ENCODE results near the gene REG4. TPM values are rescaled to one million over a fixed set of nuclear protein-coding genes. Genes with fewer than 3 reads are reported as not detected.

The REG4 gene
- total and polyA plus RNA-seq, 7 donors: 10.4 to 80.8 (median 13.2) TPM; not detected in 4

DNA sequence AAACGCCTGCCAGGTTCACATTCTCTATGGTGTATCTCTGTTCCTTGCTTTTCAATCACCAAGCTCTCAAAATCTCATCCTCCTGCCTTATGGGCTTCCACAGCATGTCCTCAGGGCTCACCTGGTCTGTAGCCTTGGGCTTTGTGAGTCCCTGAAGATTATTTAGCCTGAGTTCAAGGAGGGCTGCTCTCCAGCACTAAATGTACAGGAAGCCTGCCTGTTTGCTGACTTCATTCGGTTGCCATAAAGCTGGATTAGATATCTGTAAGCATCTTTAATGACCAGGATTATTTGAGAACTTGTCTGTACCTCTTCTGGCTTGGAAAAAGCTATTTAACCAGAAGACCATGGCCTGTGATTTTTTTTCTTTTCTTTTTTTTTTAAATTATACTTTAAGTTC lies 6.9 kb upstream of the REG4 start:
- H3K4me3 ChIP-seq: no peak overlapping the region
- H3K36me3 ChIP-seq: no peaks in the 10 kb centered on the region
- no peaks in the 10 kb centered on the region for H3K4me1 ChIP-seq
- H3K9me3 ChIP-seq: no peaks in the 10 kb centered on the region
- WGBS, 2 donors: 46 to 74% methylated on average over 2 of the region's 2 CpGs
- DNase-seq: no peak
- H3K27me3 ChIP-seq: no peaks in the 10 kb centered on the region
- H3K27ac ChIP-seq: no peak overlapping the region
- no peak for TF ChIP-seq POLR2AphosphoS5 (IDR thresholded peaks at IDR 0.05)
- TF ChIP-seq, protein P1, sequence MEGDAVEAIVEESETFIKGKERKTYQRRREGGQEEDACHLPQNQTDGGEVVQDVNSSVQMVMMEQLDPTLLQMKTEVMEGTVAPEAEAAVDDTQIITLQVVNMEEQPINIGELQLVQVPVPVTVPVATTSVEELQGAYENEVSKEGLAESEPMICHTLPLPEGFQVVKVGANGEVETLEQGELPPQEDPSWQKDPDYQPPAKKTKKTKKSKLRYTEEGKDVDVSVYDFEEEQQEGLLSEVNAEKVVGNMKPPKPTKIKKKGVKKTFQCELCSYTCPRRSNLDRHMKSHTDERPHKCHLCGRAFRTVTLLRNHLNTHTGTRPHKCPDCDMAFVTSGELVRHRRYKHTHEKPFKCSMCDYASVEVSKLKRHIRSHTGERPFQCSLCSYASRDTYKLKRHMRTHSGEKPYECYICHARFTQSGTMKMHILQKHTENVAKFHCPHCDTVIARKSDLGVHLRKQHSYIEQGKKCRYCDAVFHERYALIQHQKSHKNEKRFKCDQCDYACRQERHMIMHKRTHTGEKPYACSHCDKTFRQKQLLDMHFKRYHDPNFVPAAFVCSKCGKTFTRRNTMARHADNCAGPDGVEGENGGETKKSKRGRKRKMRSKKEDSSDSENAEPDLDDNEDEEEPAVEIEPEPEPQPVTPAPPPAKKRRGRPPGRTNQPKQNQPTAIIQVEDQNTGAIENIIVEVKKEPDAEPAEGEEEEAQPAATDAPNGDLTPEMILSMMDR (IDR thresholded peaks at IDR 0.05): no peak
- no peak for TF ChIP-seq POLR2A (IDR thresholded peaks at IDR 0.05)
- TF ChIP-seq EP300 (IDR thresholded peaks at IDR 0.05): no peak
- intact Hi-C loops (cut with DNase I): no loop called here

DNA sequence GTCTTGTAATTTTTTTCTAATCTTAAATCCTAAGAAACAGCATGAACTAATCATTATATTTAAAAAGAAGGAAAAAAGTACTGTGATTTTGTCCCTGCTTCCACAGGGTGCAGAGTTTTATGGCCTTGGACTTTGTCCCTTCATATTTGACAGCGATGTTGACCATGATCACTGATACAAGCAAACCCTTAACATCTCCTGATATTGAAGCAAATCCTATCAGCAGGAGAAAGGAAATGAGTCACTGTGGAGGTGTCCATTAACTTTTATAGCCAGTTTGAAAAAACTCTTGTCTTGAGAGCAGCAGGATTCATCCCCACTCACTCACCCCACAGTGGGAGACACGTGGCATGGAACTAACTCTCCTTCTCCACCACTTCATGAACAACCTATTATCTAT lies 5.1 kb upstream of the REG4 start:
- WGBS, 2 donors: 18 to 63% methylated on average over 2 of the region's 2 CpGs
- intact Hi-C loops (cut with DNase I): no loop called here
- Histone ChIP-seq H3K27me3 (no peaks in the 10 kb centered on the region), H3K4me1 (no peaks in the 10 kb centered on the region), H3K27ac (no peak overlapping the region), H3K4me3 (no peak overlapping the region), H3K36me3 (no peaks in the 10 kb centered on the region), H3K9me3 (no peaks in the 10 kb centered on the region)
- DNase-seq: no peak
- TF ChIP-seq EP300 (IDR thresholded peaks at IDR 0.05): no peak
- TF ChIP-seq, protein P1 (IDR thresholded peaks at IDR 0.05): no peak
- TF ChIP-seq POLR2A (IDR thresholded peaks at IDR 0.05): no peak
- no peak for TF ChIP-seq POLR2AphosphoS5 (IDR thresholded peaks at IDR 0.05)

DNA sequence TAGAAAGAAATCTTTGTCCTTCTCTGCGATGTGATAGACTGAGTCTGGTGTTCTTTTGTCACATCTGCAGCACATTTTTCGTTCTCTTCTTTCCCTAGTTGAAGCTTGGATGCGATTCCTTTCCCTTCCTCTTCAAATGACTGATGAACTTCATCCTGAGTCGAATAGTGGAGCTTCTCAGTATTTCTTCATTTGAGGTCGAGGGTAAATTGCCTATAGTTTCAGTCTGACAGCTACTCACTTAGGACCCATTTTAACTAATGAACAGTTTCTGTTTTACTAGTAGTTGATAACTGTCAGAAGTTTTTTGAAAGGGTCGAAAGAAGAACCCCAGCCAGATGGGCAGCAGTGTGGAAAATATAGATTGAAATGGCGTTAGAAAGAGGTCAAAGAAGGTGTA lies 4.7 kb upstream of the REG4 start:
- H3K27me3 ChIP-seq: no peaks in the 10 kb centered on the region
- no peak overlapping the region for H3K27ac ChIP-seq
- DNase-seq: no peak
- intact Hi-C loops (cut with DNase I): no loop called here
- no peaks in the 10 kb centered on the region for H3K9me3 ChIP-seq
- H3K4me1 ChIP-seq: no peaks in the 10 kb centered on the region
- WGBS, 2 donors: 32 to 65% methylated on average over 7 of the region's 7 CpGs
- H3K4me3 ChIP-seq: no peak overlapping the region
- no peaks in the 10 kb centered on the region for H3K36me3 ChIP-seq
- TF ChIP-seq EP300 (IDR thresholded peaks at IDR 0.05) (no peak), POLR2A (IDR thresholded peaks at IDR 0.05) (no peak), POLR2AphosphoS5 (IDR thresholded peaks at IDR 0.05) (no peak)
- TF ChIP-seq, protein P1 (IDR thresholded peaks at IDR 0.05): no peak

DNA sequence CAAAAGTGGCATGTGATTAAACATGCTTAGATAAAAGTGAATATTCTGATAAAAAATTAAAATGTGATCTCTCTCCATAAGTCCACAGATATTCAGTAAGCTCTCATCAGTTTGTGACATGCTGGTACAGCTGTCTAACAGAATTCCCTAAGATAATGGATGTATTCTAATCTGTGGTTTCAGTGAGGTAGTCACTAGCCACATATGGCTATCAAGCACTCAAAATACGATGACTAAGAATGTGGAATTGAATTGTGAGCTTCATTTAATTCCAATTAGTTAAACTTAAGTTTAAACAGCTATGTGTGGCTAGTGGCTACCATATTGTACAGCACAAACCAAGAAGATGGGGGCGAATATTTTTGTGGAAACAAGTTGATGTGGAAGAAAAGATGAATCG lies 4.1 kb upstream of the REG4 start:
- no peak for DNase-seq
- H3K4me3 ChIP-seq: no peak overlapping the region
- TF ChIP-seq POLR2AphosphoS5 (IDR thresholded peaks at IDR 0.05): no peak
- no peak for TF ChIP-seq EP300 (IDR thresholded peaks at IDR 0.05)
- TF ChIP-seq, protein P1 (IDR thresholded peaks at IDR 0.05): no peak
- TF ChIP-seq POLR2A (IDR thresholded peaks at IDR 0.05): no peak
- no peak overlapping the region for H3K27ac ChIP-seq
- intact Hi-C loops (cut with DNase I): no loop called here
- no peaks in the 10 kb centered on the region for H3K9me3 ChIP-seq
- H3K4me1 ChIP-seq: no peaks in the 10 kb centered on the region
- no peaks in the 10 kb centered on the region for H3K27me3 ChIP-seq
- WGBS, 2 donors: 71 to 83% methylated on average over 3 of the region's 3 CpGs
- H3K36me3 ChIP-seq: no peaks in the 10 kb centered on the region

DNA sequence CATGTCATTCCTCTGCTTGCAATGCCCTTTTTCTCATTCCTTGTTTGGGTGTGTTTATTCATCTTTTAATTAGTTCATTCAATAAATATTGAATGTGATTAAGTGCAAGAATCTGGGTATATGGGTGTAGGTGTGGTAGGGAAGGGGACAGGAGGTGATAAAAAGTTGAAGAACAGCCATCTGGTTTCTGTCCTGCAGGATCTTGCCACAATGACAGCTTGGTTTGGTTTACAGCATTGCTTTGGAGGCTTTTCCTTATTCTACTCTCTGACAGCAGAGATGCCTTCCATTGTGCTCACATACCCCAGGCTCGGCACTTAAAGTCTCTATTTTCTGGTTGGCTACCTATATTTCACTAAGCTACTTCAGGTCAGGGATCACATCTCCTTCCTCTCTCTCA lies 3.0 kb upstream of the REG4 start:
- no peak for DNase-seq
- Histone ChIP-seq H3K4me1 (peaks cover 0 to 3% (median 0%) of the 10 kb centered on the region in 4 donors), H3K9me3 (no peaks in the 10 kb centered on the region), H3K4me3 (no peak overlapping the region), H3K27ac (no peak overlapping the region), H3K36me3 (no peaks in the 10 kb centered on the region), H3K27me3 (no peaks in the 10 kb centered on the region)
- TF ChIP-seq, protein P1 (IDR thresholded peaks at IDR 0.05): no peak
- TF ChIP-seq POLR2AphosphoS5 (IDR thresholded peaks at IDR 0.05) (no peak), EP300 (IDR thresholded peaks at IDR 0.05) (no peak), POLR2A (IDR thresholded peaks at IDR 0.05) (no peak)
- intact Hi-C loops (cut with DNase I): no loop called here
- WGBS, 2 donors: 70 to 72% methylated on average over 1 of the region's 1 CpG

Measured in sigmoid colon (tissue), 7 donors.